Measurements from ENCODE around the gene CLPSL2. TPM values are rescaled to one million over a fixed set of nuclear protein-coding genes. Genes with fewer than 3 reads are reported as not detected.

The CLPSL2 gene
- total and polyA plus RNA-seq, 12 donors: not detected

DNA sequence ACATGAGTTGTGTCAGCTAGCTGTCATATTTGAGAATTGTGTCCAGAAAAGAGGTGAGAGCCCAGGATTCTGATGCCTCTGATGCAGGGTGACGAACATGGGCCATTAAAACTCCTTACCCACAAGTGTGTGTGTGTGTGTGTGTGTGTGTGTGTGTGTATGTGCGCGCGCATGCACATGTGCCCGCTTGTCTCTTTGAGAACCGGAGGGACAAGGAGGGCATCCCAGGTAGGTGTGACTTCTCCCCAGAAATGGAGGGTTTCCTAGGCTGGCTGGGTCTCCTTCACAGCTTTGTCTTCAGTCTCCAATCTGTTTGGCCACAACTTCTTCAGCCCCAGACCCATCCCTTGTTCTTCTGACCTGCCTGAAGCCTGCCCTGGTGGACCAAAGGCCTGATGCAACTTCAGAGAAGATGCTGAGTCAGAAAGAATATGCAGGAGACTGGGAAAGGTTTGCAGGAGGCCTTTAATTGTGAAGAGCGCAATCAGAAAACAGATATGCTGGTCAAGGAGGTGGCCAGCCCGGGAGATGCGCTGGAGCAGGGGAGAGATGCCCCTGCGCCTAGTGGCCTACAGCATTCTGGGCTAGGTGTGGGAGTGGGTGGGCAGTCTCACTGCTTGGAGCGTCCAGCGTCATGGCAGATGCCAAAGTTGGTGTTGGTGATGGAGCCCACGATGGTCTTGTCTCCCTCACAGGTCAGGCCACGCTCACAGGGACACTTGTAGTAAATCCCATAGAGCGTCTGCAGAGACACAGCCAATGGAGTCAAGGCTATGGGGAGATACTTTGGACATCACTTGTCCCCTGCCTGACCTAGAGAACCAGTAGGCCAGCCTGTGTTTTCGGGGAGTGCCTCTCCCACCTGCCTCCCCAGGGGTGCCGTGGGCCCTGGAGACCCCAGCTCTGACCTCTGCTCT is 18.4 kb downstream of the CLPSL2 start:
- WGBS, 4 donors: 92 to 95% (median 92%) methylated on average over 17 of the region's 17 CpGs
- Histone ChIP-seq H3K27me3 (peaks cover 10% of the 10 kb centered on the region), H3K4me3 (no peak overlapping the region), H3K36me3 (replicated peaks in 1 of 2) (no peaks in the 10 kb centered on the region), H3K4me1 (replicated peaks in 1 of 2) (no peaks in the 10 kb centered on the region), H3K27ac (no peak overlapping the region), H3K9me3 (replicated peaks in 1 of 3) (no peaks in the 10 kb centered on the region)
- TF ChIP-seq, protein P1, sequence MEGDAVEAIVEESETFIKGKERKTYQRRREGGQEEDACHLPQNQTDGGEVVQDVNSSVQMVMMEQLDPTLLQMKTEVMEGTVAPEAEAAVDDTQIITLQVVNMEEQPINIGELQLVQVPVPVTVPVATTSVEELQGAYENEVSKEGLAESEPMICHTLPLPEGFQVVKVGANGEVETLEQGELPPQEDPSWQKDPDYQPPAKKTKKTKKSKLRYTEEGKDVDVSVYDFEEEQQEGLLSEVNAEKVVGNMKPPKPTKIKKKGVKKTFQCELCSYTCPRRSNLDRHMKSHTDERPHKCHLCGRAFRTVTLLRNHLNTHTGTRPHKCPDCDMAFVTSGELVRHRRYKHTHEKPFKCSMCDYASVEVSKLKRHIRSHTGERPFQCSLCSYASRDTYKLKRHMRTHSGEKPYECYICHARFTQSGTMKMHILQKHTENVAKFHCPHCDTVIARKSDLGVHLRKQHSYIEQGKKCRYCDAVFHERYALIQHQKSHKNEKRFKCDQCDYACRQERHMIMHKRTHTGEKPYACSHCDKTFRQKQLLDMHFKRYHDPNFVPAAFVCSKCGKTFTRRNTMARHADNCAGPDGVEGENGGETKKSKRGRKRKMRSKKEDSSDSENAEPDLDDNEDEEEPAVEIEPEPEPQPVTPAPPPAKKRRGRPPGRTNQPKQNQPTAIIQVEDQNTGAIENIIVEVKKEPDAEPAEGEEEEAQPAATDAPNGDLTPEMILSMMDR (IDR thresholded peaks at IDR 0.05): no peak
- TF ChIP-seq POLR2A (IDR thresholded peaks at IDR 0.05): no peak
- intact Hi-C loops (cut with DNase I): no loop called here
- no peak for DNase-seq

DNA sequence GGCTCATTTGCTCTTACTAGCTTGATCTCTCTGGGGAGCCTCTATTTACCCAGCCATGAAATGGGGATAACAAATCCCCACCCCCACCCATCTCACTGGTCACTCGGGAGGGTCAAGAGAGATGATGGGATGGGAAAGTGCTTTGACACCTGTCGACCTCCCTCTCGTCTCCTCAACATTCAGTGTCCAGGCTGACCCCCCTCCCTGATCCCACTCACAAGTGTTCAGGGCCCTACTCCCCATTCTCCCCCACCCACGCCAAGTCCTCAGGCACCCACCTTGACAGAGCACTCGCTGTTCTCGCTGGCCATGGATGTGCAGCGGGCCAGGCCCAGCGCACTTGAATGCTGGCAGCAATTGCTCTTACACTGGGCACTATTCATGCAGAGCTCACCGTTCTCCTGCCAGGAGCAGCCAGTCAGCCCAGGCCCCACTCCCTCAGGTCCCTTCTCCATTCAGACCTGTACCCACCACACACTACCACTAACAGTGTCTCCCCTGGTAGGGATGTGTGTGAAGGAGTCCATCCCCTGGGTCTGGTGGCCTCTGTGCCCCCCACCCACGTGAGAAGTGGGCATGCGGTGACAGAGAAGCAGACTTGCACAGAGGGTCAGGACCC is 19.2 kb downstream of the CLPSL2 start:
- WGBS, 4 donors: 86 to 93% (median 89%) methylated on average over 11 of the region's 11 CpGs
- H3K4me3 ChIP-seq: no peak overlapping the region
- H3K36me3 ChIP-seq (replicated peaks in 1 of 2): no peaks in the 10 kb centered on the region
- intact Hi-C loops (cut with DNase I): no loop called here
- no peaks in the 10 kb centered on the region for H3K4me1 ChIP-seq (replicated peaks in 1 of 2)
- H3K27me3 ChIP-seq: peaks cover 3% of the 10 kb centered on the region
- no peak for TF ChIP-seq POLR2A (IDR thresholded peaks at IDR 0.05)
- TF ChIP-seq, protein P1 (IDR thresholded peaks at IDR 0.05): no peak
- no peak for DNase-seq
- H3K27ac ChIP-seq: no peak overlapping the region
- no peaks in the 10 kb centered on the region for H3K9me3 ChIP-seq (replicated peaks in 1 of 3)

DNA sequence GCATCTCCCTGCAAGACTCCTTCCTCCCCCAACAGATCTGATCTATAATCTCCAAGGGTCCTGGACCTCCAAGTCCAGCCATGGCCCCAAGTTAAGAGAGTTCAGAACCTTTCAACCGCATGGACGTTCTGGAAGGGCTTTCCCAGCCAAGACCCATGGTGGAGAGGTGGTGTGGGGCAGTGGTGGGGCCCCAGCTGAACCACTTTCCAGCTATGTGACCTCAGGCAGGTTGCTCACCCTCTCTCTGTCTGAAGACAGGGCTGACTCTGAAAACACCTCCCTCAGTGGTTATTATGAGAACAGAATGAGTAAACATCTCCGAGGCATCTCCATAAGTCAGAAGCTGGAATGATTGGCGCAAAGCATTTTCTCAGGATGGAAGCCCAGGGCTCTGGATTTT is 19.8 kb downstream of the CLPSL2 start:
- WGBS, 4 donors: 75 to 90% (median 83%) methylated on average over 4 of the region's 4 CpGs
- TF ChIP-seq POLR2A (IDR thresholded peaks at IDR 0.05): no peak
- TF ChIP-seq, protein P1 (IDR thresholded peaks at IDR 0.05): no peak
- Histone ChIP-seq H3K4me3 (no peak overlapping the region), H3K9me3 (replicated peaks in 1 of 3) (no peaks in the 10 kb centered on the region), H3K27ac (no peak overlapping the region), H3K27me3 (peaks cover 3% of the 10 kb centered on the region), H3K4me1 (replicated peaks in 1 of 2) (no peaks in the 10 kb centered on the region), H3K36me3 (replicated peaks in 1 of 2) (no peaks in the 10 kb centered on the region)
- intact Hi-C loops (cut with DNase I): no loop called here
- DNase-seq: no peak

DNA sequence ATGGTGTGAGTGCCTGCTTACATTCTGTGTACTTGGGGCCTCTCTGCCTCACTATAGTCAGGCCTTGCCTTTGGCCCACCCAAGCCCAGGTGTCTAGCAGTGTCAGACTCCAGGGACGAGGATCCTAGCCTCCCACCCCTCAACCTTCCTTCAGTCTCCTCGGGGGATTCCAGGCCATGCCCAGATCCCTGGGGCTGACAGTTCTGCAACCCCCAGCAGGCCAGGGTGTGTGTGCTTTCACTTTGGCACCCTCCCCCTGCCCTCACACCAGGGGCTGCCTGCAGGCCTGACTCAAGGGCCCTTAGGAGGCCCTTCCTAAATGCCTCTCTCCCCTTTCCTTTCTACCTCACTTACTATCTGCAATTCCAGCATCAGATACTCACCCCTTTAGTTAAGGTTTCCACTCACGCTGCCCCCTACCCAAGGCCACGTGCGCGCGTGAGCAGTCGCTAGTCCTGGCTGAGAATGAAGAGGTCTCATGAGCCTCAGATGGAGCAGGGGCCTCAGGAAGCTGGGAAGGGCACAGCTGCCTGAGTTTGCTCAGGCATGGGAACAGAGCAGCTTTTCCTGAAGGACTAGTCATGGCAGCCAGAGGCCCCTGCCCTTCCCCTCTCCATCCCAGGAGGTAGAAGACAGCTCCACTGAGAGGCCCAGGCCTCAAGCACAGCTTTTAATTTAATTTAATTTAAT is 21.6 kb downstream of the CLPSL2 start:
- intact Hi-C loops (cut with DNase I): no loop called here
- Histone ChIP-seq H3K4me1 (replicated peaks in 1 of 2) (no peaks in the 10 kb centered on the region), H3K27ac (no peak overlapping the region), H3K4me3 (no peak overlapping the region), H3K36me3 (replicated peaks in 1 of 2) (no peaks in the 10 kb centered on the region), H3K27me3 (no peaks in the 10 kb centered on the region), H3K9me3 (replicated peaks in 1 of 3) (no peaks in the 10 kb centered on the region)
- no peak for TF ChIP-seq POLR2A (IDR thresholded peaks at IDR 0.05)
- TF ChIP-seq, protein P1 (IDR thresholded peaks at IDR 0.05): no peak
- no peak for DNase-seq
- WGBS, 4 donors: 81 to 89% (median 84%) methylated on average over 8 of the region's 8 CpGs

Measured in adrenal gland (tissue), 12 donors.